Measurements from ENCODE around the gene SLC6A8. TPM values are rescaled to one million over a fixed set of nuclear protein-coding genes. Genes with fewer than 3 reads are reported as not detected.

The SLC6A8 gene
- total RNA-seq, 1 donor from 2014 or later, result 125 TPM

DNA sequence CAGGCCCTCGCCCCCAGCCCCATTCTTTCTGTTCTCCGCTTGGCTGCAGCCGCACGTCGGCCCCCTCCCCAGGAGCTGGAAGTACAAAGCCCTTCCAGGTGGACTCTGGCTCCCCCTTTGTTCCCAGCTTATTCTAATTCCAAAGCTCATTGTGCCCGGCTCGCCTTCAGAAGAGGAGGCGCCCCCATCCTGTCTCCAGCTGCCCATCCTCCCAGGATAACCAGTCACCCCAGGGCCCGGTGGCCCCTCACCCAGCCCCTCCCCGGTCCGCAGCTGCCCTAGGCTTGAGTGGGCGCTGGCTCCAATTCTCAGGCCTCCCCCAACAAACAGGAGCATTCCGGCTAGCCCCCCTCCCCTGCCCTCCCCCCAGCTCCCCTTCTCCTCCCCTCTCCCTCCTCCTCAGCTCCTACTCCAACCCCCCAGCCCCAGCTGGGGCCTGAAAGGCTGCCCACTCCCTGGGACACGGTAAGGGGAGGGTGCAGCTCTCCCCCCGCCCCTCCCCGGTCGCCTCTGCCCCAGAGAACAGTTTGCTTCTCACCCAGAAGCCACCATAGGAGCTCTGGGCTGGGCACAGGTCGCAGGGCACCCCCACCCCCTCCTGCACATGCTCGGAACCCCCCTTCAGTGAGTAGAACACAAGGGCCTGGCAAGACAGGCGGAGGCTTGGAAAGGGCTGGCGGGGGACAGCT, 3.1 kb upstream of the SLC6A8 start:
- Mint-ChIP-seq H3K27ac (ENCODE audit: unreplicated experiment) (no peak overlapping the region), H3K9me3 (peaks cover 10% of the 10 kb centered on the region), H3K27me3 (ENCODE audit: low read depth) (peaks cover 3% of the 10 kb centered on the region), H3K4me1 (peaks cover 13% of the 10 kb centered on the region), H3K36me3 (ENCODE audit: low read depth) (peaks cover 2% of the 10 kb centered on the region), H3K4me3 (peak overlapping the region; percentile 69)
- no peak for DNase-seq (ENCODE audit: low read depth, low spot score)
- TF ChIP-seq, protein P1, sequence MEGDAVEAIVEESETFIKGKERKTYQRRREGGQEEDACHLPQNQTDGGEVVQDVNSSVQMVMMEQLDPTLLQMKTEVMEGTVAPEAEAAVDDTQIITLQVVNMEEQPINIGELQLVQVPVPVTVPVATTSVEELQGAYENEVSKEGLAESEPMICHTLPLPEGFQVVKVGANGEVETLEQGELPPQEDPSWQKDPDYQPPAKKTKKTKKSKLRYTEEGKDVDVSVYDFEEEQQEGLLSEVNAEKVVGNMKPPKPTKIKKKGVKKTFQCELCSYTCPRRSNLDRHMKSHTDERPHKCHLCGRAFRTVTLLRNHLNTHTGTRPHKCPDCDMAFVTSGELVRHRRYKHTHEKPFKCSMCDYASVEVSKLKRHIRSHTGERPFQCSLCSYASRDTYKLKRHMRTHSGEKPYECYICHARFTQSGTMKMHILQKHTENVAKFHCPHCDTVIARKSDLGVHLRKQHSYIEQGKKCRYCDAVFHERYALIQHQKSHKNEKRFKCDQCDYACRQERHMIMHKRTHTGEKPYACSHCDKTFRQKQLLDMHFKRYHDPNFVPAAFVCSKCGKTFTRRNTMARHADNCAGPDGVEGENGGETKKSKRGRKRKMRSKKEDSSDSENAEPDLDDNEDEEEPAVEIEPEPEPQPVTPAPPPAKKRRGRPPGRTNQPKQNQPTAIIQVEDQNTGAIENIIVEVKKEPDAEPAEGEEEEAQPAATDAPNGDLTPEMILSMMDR (conservative IDR thresholded peaks at IDR 0.05), result no peak

DNA sequence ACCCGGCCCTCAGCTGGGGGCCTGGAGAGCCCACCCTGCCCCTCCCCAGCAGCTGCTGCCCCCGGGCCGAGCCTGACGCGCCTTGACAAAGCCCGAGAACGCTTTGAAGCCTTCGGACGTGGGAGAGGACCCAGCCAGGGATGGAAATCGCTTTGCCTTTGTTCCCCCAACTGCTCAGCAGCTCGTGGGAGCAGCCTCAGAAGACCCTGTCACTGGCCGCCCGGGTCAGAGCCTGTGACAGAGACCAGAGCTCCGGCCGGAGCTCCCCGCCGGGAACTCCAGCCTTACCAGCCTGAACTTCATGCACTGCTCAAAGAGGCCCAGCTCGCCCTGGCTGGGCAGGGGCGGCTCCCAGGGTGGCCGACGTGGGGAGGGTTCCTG, 2.6 kb upstream of the SLC6A8 start:
- Mint-ChIP-seq H3K27me3 (ENCODE audit: low read depth) (peaks cover 4% of the 10 kb centered on the region), H3K9me3 (peaks cover 8% of the 10 kb centered on the region), H3K4me1 (peaks cover 13% of the 10 kb centered on the region), H3K36me3 (ENCODE audit: low read depth) (peaks cover 2% of the 10 kb centered on the region), H3K4me3 (peak overlapping the region; percentile 69), H3K27ac (ENCODE audit: unreplicated experiment) (no peak overlapping the region)
- DNase-seq (ENCODE audit: low read depth, low spot score), result no peak
- TF ChIP-seq, protein P1 (conservative IDR thresholded peaks at IDR 0.05), result no peak

DNA sequence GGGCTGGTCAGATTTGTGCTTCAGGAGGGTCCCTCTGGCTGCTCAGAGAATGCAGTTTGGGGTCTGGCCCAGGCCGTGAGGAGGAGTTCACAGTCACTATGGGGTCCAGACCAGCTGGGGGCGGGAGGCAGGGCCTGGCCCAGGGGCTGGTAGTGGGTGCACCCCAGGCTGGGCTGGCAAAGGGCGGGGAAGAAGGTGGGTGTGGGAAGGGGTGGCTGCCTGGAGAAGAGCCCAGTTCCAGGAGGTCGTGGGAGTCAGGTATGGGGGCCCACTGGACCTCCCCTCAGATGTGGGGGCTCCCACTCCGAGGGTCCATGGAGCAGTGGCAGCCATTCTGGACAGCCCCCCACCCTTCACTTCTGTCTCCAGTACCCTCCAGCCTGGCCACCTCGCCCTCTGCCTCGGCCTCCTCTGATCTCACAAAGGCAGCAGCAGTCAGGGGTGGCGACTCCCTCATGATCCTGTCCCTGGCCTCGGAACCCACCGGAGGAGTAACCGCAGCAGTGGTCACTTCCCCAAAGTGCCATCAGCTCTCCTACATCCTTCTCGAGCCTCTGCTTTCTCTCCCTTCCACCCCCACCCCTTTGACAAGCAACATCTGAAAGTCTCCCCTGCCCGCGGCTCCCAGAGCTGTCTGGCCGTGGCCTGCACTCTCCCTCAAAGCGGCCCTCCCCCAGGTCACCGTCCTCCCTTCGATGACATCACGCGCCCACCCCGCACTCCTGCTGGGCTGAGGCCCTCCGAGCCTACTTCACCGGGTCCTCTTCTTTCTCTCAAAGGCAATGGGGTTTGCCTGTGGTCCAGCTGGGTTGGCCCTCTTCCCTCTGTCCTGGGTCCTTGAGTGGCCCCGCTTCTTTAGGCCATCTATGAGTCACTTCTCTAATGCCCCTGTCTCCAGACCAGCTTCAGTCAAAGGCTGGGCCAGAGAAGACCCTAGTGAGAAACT, 1.7 kb upstream of the SLC6A8 start:
- Mint-ChIP-seq H3K36me3 (ENCODE audit: low read depth) (peaks cover 2% of the 10 kb centered on the region), H3K27ac (ENCODE audit: unreplicated experiment) (peak overlapping the region; percentile 95), H3K4me1 (peaks cover 13% of the 10 kb centered on the region), H3K9me3 (peaks cover 6% of the 10 kb centered on the region), H3K4me3 (peak overlapping the region; percentile 85), H3K27me3 (ENCODE audit: low read depth) (peaks cover 3% of the 10 kb centered on the region)
- TF ChIP-seq, protein P1 (conservative IDR thresholded peaks at IDR 0.05), result no peak
- DNase-seq (ENCODE audit: low read depth, low spot score), result no peak

DNA sequence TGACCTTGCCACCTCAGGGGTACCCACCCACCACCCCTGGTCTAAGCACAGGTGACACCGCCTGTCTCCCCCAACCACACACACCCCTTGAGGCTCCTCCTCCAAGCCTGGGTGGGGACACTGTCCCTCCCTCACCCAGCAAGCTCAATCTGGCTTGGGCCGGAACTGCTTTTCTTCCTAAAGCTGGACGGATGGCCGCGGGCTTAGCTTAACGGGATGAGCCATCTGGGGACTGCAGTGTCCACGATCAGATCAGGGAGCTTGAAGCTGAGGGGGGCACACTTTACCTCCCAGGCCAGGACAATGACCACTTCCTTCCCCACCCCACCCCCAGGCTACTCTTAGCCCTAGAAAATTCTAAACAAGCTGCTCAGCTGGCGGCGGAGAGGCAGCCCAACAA, 1.0 kb upstream of the SLC6A8 start:
- Mint-ChIP-seq H3K4me3 (peak overlapping the region; percentile 85), H3K27me3 (ENCODE audit: low read depth) (peaks cover 3% of the 10 kb centered on the region), H3K36me3 (ENCODE audit: low read depth) (peaks cover 2% of the 10 kb centered on the region), H3K9me3 (peaks cover 6% of the 10 kb centered on the region), H3K4me1 (peaks cover 13% of the 10 kb centered on the region), H3K27ac (ENCODE audit: unreplicated experiment) (no peak overlapping the region)
- TF ChIP-seq, protein P1 (conservative IDR thresholded peaks at IDR 0.05), result no peak
- no peak for DNase-seq (ENCODE audit: low read depth, low spot score)

DNA sequence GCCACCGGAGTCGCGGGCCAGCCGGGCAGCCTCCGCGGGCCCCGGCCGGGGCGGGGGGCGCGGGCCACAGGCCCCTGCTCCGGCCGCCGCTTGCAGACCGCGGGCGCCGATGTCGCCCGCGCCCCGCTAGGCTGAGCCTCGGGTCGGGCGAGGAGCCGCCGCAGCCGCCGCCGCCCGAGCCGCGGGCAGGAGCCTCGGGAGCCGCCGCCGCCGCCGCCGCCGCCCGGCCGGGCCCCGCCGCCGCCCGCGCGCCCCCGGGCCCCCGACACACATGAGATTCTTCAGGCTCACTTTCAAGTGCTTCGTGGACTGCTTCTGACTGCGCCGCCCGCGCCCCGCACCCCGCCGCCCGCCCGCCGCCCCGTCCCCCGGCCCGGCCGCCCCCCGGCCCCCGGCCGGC, 345 bp downstream of the SLC6A8 start:
- Mint-ChIP-seq H3K4me3 (no peak overlapping the region), H3K36me3 (ENCODE audit: low read depth) (peaks cover 2% of the 10 kb centered on the region)

More for the DNA sequence above, 345 bp downstream of the SLC6A8 start:
- Mint-ChIP-seq H3K27me3 (ENCODE audit: low read depth) (peaks cover 3% of the 10 kb centered on the region), H3K27ac (ENCODE audit: unreplicated experiment) (no peak overlapping the region), H3K4me1 (peaks cover 13% of the 10 kb centered on the region), H3K9me3 (peaks cover 4% of the 10 kb centered on the region)
- DNase-seq (ENCODE audit: low read depth, low spot score), result no peak
- TF ChIP-seq, protein P1 (conservative IDR thresholded peaks at IDR 0.05), result no peak

Measured in neural crest cell (in vitro differentiated cells).